Suprapubic skin (tissue), 4 donors: ENCODE measurements around the gene KIF12.

ENCODE experiments used
- CTCF ChIP-seq, 2 donors: fragments of 200-600 bp in 1 of 2; fragments of 450-650 bp in 1 of 2; sonication (generic) in 1 of 2; IDR thresholded peaks; one replicate each; pipeline ENCODE4 v1.5.1; 2016 to 2019; ENCODE audit warnings: antibody characterized with exemption in 2 of 2, mild to moderate bottlenecking in 1 of 2, moderate library complexity in 1 of 2
- EP300 ChIP-seq: sonication (generic); formaldehyde crosslinking; IDR thresholded peaks from one replicate; pipeline ENCODE4 v1.6.1; 2017; ENCODE audit warnings: antibody characterized with exemption
- POLR2A ChIP-seq, 2 donors: fragments of 450-650 bp; IDR thresholded peaks; one replicate each; pipeline ENCODE4 v1.6.1; 2017; ENCODE audit warnings: antibody characterized with exemption in 2 of 2, mild to moderate bottlenecking in 2 of 2, moderate library complexity in 2 of 2
- POLR2AphosphoS5 ChIP-seq, 3 donors: sonication (generic); formaldehyde crosslinking; IDR thresholded peaks; one replicate each; pipeline ENCODE4 v1.6.1; 2017; ENCODE audit warnings: antibody characterized with exemption in 3 of 3

GRCh38 chr9:114093031-114093471 is 6.0 kb downstream of the KIF12 start:
- no peak for TF ChIP-seq CTCF (IDR thresholded peaks at IDR 0.05)
- no peak for TF ChIP-seq EP300
- no peak for TF ChIP-seq POLR2AphosphoS5 (IDR thresholded peaks at IDR 0.05)
- TF ChIP-seq POLR2A (IDR thresholded peaks at IDR 0.05): no peak
